Testis (tissue), 2 donors: Measurements from ENCODE around the gene TACC3.

ENCODE experiments used
- POLR2A ChIP-seq: fragments of 450-650 bp; IDR thresholded peaks from one replicate; pipeline ENCODE4 v1.6.1; 2017; ENCODE audit warnings: antibody characterized with exemption, mild to moderate bottlenecking, moderate library complexity
- TF ChIP-seq, protein P1 (sequence below), 3 experiments: fragments of 450-650 bp in 2 of 3; fragments of 200-600 bp in 1 of 3; sonication (generic) in 1 of 3; IDR thresholded peaks; one replicate each; pipeline ENCODE4 v1.5.1; 2016 to 2019; ENCODE audit warnings: antibody characterized with exemption in 3 of 3, mild to moderate bottlenecking in 2 of 3, moderate library complexity in 1 of 3

DNA sequence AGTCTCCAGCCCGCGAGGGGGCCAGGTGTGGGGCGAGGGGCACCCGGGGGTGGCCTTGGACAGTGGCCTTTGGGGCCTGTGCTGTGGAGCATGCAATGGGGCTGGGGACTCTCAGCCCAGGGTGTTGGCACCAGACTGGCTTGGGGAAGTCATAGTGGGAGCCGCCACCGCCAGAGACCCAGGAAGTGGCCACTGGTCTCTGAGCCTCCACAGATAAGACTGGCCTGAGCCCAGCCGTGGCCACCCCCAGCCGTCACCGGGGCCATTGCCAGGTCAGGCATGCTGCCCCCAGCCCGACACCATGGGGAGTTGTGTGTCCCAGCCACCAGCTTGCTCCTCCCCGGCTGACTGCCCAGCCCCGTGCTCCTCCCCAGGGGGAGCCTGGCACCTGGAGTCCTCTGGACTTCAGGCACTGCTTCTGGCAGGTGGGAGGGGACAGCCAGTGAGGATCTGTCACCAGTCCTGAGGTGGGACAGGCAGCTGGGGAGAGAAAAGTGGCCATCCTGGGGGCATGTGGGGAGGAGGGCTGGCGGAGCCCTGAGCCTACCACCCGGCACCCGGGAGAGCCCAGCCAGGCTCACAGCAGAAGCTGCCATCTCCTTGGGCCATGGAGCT lies 32.5 kb downstream of the TACC3 start:
- TF ChIP-seq, protein P1, sequence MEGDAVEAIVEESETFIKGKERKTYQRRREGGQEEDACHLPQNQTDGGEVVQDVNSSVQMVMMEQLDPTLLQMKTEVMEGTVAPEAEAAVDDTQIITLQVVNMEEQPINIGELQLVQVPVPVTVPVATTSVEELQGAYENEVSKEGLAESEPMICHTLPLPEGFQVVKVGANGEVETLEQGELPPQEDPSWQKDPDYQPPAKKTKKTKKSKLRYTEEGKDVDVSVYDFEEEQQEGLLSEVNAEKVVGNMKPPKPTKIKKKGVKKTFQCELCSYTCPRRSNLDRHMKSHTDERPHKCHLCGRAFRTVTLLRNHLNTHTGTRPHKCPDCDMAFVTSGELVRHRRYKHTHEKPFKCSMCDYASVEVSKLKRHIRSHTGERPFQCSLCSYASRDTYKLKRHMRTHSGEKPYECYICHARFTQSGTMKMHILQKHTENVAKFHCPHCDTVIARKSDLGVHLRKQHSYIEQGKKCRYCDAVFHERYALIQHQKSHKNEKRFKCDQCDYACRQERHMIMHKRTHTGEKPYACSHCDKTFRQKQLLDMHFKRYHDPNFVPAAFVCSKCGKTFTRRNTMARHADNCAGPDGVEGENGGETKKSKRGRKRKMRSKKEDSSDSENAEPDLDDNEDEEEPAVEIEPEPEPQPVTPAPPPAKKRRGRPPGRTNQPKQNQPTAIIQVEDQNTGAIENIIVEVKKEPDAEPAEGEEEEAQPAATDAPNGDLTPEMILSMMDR (IDR thresholded peaks at IDR 0.05), result no peak
- no peak for TF ChIP-seq POLR2A
